ENCODE data around the gene ERG28.
"Not testable (repeated sequence)": the region's sequence is repeated elsewhere in the genome, so short reads cannot be mapped to it uniquely, and the experiment has no call there.

The ERG28 gene

GRCh38 chr14:75700295-75700694 is 39.6 kb upstream of the ERG28 start:
- H3K4me3 ChIP-seq (ENCODE audit: low read depth, low read length): no peak overlapping the region
- no peak for DNase-seq (ENCODE audit: low read depth)
- TF ChIP-seq, protein P1, sequence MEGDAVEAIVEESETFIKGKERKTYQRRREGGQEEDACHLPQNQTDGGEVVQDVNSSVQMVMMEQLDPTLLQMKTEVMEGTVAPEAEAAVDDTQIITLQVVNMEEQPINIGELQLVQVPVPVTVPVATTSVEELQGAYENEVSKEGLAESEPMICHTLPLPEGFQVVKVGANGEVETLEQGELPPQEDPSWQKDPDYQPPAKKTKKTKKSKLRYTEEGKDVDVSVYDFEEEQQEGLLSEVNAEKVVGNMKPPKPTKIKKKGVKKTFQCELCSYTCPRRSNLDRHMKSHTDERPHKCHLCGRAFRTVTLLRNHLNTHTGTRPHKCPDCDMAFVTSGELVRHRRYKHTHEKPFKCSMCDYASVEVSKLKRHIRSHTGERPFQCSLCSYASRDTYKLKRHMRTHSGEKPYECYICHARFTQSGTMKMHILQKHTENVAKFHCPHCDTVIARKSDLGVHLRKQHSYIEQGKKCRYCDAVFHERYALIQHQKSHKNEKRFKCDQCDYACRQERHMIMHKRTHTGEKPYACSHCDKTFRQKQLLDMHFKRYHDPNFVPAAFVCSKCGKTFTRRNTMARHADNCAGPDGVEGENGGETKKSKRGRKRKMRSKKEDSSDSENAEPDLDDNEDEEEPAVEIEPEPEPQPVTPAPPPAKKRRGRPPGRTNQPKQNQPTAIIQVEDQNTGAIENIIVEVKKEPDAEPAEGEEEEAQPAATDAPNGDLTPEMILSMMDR (IDR thresholded peaks at IDR 0.05; ENCODE audit: low read depth, low read length, missing control alignments): no peak

GRCh38 chr14:75699331-75699730 is 38.7 kb upstream of the ERG28 start:
- DNase-seq (ENCODE audit: low read depth): no peak
- no peak overlapping the region for H3K4me3 ChIP-seq (ENCODE audit: low read depth, low read length)
- TF ChIP-seq, protein P1 (IDR thresholded peaks at IDR 0.05; ENCODE audit: low read depth, low read length, missing control alignments): no peak

DNA sequence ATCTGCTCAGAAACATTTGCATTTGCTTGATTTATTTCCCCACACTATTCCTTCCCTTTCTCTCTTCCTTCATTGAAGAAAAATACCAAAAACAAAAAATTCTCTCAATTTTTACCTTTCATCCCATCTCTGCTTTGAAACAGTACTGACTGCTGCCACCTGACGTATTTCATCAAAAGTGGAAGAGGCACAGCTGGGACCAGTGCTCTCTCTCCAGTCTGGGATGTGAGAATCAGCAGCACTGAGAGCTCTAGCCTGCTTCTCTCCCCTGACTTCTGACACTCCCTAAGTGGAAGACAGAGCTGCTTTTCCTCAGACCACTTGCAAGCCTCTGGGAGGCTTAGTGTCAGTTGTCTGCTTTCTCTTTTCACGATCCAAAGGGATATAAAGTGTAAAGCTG is 37.2 kb upstream of the ERG28 start:
- no peak for DNase-seq (ENCODE audit: low read depth)
- no peak overlapping the region for H3K4me3 ChIP-seq (ENCODE audit: low read depth, low read length)
- TF ChIP-seq, protein P1 (IDR thresholded peaks at IDR 0.05; ENCODE audit: low read depth, low read length, missing control alignments): no peak

DNA sequence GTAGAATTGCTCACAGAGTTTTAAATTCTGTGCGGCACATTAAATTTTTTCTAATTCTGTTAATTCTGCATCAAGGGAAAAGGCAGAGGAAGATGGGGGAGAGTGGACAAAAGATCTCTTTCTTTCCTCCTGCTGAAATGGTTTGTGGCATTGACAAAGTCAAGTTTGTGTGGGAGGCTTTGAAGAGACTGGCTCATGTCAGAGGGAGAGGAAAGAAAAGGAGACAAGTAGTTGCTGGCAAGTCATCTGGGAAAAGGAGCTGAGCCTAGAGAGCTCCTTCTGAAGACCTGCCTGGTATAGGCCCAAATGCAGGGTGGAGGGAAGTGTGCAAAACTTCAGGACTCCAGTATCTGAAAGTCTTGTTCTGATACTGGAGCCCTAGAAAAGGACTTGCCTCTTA is 36.7 kb upstream of the ERG28 start:
- TF ChIP-seq, protein P1 (IDR thresholded peaks at IDR 0.05; ENCODE audit: low read depth, low read length, missing control alignments): no peak
- no peak for DNase-seq (ENCODE audit: low read depth)
- no peak overlapping the region for H3K4me3 ChIP-seq (ENCODE audit: low read depth, low read length)

- DNase-seq (ENCODE audit: low read depth); H3K4me3 ChIP-seq (ENCODE audit: low read depth, low read length): not testable (repeated sequence)
Observed at GRCh38 chr14:75695025-75695424, 34.3 kb upstream of the ERG28 start.

DNA sequence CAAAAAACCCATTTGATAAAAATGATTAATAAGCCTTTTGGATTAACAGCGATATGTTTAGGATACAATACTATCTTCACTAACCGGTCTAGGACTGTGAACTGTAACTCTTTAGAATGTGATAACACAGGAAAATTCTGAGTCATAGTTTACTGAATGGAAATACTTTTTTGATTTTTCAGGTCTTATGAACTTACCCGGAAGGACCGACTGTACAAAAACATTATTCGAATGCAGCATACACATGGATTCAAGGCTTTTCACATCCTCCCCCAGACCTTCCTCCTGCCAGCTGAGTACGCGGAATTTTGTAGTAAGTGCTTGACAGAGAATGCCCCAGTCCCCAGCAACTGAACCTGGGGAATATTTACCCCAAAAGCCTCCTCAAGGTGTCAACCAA is 29.3 kb upstream of the ERG28 start:
- TF ChIP-seq, protein P1 (IDR thresholded peaks at IDR 0.05; ENCODE audit: low read depth, low read length, missing control alignments): no peak
- no peak overlapping the region for H3K4me3 ChIP-seq (ENCODE audit: low read depth, low read length)
- no peak for DNase-seq (ENCODE audit: low read depth)

DNA sequence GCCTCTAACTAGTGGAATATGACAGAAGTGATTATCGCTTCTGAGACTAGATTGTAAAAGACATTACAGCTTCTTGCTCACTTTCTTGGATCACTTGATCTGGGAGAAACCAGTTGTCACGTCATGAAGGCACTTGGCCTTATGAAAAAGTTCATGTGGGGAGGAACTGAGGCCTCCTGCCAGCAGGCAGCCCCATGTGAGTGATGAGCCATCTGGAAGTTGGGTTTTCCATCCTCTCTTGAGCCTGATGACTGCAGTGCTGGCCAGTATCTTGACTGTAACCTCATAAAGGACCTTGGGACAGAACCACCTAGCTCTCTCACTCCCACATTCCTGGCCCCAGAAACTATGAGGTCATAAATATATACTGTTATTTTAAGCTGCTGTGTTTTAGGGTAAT is 28.3 kb upstream of the ERG28 start:
- TF ChIP-seq, protein P1 (IDR thresholded peaks at IDR 0.05; ENCODE audit: low read depth, low read length, missing control alignments): no peak
- H3K4me3 ChIP-seq (ENCODE audit: low read depth, low read length): no peak overlapping the region
- DNase-seq (ENCODE audit: low read depth): no peak

- H3K4me3 ChIP-seq (ENCODE audit: low read depth, low read length): no peak overlapping the region
- DNase-seq (ENCODE audit: low read depth): no peak
- TF ChIP-seq, protein P1 (IDR thresholded peaks at IDR 0.05; ENCODE audit: low read depth, low read length, missing control alignments): no peak
Observed at GRCh38 chr14:75685910-75686309, 25.2 kb upstream of the ERG28 start.

Measured in GM12864 (cell line).